A673 (cell line): ENCODE data around the gene ANKRD37.

ENCODE experiments used
- EZH2 ChIP-seq: fragments of 200-600 bp; sonication (generic); IDR thresholded peaks from 2 replicates; pipeline ENCODE4 v1.6.1; 2017; ENCODE audit warnings: borderline replicate concordance, low read depth, mild to moderate bottlenecking, mixed read lengths, antibody characterized with exemption, low read length; ENCODE audit not compliant: poor library complexity, severe bottlenecking
- TF ChIP-seq, protein P1 (sequence below): fragments of 300-800, 200-600 bp; sonication (generic); conservative IDR thresholded peaks from 2 replicates; pipeline ENCODE4 v1.5.1; 2017; ENCODE audit warnings: low read depth, mild to moderate bottlenecking, antibody characterized with exemption, low read length, moderate library complexity, mixed read lengths

GRCh38 chr4:185358514-185358913, 38.1 kb upstream of the ANKRD37 start:
- TF ChIP-seq, protein P1, sequence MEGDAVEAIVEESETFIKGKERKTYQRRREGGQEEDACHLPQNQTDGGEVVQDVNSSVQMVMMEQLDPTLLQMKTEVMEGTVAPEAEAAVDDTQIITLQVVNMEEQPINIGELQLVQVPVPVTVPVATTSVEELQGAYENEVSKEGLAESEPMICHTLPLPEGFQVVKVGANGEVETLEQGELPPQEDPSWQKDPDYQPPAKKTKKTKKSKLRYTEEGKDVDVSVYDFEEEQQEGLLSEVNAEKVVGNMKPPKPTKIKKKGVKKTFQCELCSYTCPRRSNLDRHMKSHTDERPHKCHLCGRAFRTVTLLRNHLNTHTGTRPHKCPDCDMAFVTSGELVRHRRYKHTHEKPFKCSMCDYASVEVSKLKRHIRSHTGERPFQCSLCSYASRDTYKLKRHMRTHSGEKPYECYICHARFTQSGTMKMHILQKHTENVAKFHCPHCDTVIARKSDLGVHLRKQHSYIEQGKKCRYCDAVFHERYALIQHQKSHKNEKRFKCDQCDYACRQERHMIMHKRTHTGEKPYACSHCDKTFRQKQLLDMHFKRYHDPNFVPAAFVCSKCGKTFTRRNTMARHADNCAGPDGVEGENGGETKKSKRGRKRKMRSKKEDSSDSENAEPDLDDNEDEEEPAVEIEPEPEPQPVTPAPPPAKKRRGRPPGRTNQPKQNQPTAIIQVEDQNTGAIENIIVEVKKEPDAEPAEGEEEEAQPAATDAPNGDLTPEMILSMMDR, result no peak
- no peak for TF ChIP-seq EZH2
